HG02970 (cell line): ENCODE data around the gene CACNA2D2.

Experiments used
- ATAC-seq: cut with Tn5 transposase; IDR thresholded peaks from one replicate; pipeline ENCODE4 v1.9.1; 2021; ENCODE audit warnings: mild to moderate bottlenecking, moderate library complexity, moderate number of reproducible peaks; ENCODE audit not compliant: unreplicated experiment, low FRiP score

Gene CACNA2D2

DNA sequence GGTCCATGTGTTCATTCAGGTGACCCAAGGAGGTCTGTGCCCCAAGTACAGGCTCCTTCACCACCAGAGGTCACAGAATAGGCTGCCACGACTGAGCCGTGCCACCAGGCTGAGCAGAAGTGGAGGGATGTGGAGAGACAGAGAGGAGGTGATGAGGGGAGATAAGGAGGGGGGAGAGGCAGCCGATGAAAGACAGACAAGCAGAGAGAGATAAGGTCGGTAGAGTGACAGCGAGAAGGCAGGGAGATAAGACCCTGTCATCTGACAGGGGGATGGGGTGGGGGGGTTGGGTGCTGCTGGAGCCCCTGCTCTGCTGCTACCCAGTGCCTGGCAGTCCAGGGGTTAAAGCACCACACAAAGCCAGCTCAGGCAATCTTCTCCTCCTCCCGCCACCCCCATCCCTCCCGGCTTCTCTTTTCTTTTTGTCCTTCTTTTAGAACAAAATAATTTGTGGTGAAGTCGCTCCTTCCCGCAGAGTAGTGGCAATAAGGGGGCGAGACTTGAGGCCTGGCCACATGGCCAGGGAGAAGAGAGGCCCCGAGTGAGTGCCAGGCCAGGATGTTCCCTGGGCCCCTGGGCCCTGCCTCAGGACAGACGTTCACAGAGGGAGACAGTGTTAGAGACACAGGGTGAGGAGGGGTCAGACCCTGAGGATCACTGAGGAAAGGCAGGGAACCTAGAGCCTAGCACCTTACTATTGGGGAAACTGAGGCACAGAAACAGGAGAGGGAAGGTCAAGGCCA, 67.9 kb downstream of the CACNA2D2 start:
- no peak for ATAC-seq

DNA sequence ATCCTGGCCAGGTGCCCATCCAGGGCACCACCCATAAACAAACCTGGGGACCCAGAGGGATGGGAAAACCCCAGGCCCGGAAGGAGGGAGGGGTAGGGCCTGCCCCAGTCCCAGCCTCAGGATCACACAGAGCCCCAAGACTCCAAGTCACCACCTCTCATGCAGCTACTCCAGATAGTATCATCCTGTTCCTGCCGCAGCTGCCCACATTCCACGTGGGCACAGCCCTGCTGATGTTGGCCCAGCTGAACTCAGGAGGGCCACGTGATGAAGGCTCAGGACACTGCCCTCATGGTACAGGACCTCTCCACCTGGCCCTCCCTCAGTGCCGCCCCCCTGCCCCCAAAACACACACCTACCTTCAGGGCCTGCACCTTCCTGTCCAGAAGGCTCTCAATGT, 69.5 kb downstream of the CACNA2D2 start:
- ATAC-seq = no peak

DNA sequence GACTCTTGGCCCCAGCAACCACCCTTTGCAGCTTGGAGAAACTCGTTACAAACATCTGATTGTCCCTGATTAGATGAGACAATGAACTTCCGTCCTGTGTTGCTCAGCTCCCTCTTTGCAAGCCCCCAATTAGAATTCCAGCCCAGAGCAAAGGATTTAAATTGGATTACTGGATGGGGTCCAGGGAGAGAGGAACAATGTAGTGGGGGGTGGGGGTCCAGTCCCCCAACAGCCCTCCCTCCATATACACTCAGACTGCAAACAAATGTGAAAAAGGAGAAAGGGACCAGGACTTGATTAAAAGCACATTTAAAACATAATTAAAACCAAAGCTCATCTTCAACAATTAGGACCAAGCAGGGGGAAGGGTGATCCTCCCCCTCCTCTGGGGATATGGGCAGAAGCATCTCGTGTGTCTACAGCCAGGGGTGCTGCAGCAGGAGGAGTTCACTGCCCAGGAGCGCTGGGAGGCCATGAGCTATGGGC, 72.4 kb downstream of the CACNA2D2 start:
- ATAC-seq = no peak

DNA sequence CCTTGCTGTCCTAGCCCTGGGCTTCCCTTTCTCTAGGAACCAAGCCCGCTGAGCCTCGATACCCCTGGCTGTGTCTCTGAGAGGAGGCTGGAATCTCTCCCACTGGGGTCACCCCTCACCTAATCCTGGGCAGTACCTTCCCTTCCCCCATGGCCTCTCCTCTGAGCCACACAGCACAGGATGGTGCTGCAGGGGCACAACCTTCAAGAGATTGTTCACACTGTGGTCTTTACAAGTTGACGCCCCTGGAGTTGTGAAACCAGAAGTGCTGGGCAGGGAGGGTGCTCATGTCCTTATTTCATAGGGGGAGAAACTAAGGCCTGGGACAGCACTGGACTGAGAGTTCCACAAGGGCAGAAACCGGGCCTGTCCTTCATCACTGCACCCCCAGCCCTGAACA, 73.2 kb downstream of the CACNA2D2 start:
- no peak for ATAC-seq

DNA sequence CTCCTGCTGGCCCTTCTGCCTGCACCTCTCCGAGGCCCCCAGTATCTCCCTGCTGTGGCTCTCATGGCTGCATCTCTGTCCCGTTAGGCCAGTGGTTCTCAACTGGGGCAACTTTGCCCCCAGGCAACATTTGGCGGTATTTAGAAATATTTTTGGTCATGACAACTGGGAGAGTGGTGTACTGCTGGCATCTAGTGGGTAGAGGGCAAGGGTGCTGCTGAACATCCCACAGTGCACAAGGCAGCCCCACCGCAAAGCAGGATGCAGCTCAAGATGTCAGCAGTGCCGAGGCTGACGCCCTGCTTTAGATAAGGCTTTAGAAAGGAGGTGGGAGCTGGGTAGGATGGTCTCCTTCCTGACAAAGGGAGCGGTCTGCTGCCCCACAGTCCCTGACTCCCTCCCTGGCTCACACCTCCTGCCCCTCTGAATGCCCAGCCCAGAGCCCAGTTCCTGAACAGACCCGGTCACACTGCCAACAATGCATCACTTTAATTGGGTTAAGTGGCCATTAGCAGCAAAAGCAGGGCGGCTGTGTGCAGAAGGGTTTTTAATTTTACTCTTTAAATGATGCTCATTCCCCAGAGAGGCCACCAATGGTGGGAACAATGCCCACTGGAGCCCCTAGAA, 75.3 kb downstream of the CACNA2D2 start:
- no peak for ATAC-seq

DNA sequence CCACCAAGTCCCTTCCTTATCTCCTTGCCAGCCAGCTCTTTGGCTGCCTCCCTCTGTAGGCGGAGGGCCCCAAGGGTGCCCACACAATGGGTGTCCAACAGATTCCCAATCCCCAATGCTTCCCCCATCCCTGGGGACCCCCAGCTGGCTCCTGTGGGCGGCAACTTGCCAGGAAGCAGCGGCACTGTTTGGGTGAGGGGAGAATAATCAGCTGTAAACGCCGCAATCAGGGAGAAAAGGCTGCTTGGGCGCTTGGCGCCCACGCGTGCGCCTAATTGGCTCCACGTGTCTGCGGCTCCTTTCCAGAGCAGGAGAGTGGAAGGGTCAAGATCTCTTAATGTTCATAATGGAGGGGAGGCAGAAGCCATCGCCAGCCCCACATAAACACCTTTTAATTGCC, 76.2 kb downstream of the CACNA2D2 start:
- no peak for ATAC-seq

DNA sequence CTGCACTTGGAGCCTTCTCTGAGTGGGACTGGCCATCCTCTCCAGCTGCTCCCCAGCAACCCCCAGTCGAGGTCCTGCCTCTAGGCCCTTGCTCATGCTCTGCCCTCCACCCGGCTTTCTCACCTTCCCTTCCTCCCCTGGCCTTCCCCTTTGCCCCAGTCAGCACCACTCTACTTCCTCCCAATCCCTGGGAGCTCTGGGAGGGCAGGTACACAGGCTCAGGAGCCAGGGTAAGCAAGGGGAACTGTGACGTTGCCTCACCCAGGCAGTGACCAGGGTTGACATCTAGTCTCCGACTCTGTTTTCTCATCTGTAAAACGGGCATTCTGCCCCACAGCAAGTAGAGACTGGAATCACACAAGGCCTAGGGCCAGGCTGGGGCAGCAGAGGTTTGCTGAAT, 77.5 kb downstream of the CACNA2D2 start:
- no peak for ATAC-seq

DNA sequence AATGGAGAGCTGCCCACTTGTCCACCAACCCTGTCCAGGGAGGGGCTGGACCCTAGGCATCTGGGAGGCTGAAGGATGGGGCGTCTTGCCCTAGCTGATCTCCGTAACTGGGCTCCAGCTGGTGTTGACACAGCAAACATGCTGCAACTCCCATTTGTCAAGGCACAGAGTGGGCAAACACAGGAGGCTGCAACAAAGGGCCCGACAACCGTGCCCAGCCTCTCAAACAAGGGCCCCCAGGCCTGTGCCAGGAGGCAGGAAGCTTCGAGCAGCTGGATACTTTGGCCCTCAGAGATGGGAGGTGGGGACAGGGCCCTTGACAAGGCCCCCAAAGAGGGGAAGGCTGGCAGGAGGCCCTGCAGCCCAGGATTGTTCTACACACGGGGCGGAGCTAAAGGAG, 79.9 kb downstream of the CACNA2D2 start:
- ATAC-seq = no peak

DNA sequence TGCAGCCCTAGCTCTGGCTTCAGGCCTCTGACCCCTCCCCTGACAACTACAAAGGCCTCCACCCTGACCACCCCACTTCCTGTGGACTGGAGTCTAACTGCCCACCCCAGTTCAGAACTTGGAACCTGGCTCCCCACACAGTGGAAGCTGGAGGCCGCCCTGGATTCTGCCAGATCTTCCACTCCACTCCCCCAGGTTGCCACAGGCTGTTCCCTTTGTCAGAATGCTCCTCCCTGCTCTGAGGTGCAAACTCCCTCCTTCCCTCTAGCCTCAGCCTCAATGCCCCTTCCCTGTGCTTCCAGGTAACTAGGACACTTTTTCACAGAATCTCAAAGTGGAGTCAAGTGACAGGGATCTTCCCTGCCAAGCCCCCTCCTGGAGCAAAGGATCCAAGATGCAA, 81.3 kb downstream of the CACNA2D2 start:
- no peak for ATAC-seq

DNA sequence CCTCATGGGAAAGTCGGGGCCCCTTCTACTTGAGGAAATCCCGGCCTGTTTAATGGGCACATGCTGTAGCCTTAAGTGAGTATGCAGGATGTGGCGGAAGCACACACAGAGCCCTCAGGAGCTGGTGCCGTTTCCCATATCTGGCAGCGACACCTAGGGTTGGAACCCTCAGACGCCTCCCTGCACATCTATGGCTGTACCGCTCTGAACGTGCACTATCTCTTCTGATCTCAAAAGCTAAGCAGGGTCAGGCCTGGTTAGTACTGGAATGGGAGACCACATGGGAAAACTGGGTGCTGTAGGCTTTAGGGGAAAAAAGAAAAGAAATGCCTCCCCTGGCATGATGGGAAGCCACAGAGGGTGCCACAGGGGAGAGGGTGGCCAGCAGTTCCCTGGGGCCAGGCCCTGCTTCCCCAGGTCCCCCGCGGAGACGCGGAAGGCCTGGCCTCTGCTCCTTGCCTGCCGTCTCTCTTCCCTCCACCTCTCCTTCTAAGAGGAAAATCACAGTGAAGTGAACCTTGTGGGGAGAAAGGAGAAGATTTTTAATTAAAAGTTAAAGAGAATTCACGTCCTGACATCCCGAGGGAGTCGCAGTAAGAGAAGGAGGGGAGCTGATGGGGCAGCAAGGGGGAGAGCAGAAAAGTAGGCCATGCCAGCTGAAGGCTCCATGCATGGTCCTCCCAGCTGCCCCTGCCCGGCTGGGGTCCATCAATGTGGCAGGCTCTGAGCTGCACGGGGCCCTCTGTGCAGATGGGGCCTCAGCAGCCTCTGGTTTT, 83.7 kb downstream of the CACNA2D2 start:
- ATAC-seq = no peak

DNA sequence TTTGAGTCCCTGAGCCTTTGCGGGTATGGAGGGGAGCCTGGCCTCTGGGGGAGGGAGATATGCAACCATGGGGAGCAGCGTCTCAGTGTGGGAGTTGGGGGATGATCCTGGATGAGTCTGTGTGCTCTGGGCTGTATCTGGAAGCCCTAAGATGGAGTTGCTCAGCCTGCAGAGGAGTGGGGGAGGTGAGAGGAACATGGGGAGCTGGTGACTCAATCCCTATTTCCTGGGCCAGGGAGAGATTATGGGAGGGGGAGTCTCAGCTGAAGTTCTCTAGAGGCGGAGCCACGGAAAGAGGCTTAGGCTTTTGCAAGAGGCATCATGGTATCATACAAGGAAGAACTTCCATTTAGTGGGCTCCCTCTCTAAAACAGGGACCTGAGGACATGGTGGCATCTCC, 84.6 kb downstream of the CACNA2D2 start:
- ATAC-seq = no peak

DNA sequence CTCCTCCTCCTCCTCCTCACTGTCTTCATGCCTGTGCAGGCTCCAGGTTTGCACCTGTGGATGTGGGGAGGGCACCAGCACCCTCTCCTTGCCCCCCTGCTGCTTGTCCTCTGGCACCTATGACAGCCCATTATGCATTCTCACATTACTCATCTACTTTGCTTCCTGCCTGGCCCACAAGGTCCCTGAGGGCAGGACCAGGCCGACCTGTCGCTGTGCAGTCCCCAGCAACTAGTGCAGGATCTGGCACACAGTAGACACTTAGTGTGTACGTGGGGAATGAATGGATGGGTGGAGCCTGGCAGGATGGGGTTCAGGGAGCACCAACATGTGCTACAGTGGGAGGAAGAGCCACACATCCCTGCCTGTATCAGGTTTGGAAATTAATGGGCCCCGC, 85.8 kb downstream of the CACNA2D2 start:
- ATAC-seq = no peak

DNA sequence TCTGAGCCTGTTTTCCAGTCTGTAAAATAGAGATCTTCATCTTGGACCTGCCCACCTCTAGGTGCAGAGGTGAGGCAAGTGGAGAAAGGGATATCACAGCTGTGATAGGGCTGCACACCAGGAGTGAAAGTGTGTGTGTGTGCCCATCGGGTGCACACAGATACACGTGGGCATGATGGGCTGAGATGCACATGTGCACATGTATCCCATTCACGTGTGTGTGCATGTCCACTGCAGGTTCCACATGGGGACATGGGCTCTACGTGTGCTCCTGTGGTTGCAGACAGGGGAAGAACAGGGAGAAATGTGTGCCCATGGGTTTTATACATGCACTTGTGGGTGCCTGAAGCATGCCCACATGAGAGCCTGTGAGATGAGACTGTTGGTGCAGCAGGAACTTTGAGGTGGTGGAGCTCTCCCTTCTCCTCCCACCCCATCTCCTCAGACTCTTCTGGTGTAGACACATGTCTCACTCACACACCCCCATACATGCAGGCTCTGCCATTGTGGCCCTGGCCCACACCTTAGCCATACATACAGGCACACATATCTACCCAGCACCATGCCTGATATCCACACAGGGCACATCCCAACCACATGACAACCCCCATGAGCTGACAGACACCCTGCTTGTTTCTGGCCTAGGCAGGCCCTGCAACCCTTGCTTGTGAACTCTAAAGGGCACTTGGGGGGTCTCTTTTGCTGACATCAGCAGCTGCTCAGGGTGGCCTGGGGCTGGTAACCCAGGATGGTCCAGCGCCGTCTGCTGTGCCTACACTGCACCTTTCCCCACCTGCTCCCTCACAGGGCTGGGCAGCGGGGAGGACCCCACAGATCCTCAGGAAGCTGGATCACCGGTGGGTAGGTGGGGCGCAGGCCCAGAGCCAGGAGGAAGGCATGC, 86.4 kb downstream of the CACNA2D2 start:
- no peak for ATAC-seq

DNA sequence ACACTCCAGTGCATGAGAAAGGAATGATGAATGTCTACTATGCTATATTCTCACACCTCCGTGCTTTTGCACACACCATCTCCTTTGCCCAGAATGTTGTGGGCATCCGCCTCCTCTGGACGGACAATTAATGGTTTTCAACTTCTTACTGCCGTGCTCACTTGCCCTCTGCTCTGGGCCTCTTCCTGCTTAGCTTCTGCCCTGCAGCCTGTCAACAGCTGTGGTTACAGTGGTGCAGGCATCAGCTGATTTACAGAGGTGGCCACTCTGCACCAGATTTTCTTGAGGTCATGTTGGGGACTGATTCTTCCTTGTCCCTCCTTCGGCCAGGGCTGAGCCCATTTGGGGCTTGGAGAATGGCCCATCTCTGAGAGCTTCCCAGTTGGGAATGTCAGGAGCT, 87.6 kb downstream of the CACNA2D2 start:
- no peak for ATAC-seq

DNA sequence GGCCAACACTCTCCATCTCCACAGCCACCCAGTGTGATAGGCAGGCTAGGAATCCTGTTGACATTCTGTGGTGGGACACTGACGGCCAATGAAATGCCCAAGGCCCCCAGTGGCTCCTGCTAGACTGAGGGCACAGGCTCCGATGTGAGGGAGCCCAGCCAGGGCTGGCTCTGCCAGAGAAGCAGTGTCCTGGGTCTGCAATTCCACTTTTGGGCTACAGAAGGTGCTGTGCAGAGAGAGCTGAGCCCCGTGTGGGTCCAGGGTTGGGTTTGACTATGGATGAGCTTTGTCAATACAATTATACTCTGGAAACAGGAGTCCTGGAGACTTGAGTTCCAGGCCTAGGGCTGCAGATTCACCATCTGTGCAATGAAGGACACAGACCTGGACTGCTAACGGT, 88.4 kb downstream of the CACNA2D2 start:
- no peak for ATAC-seq

DNA sequence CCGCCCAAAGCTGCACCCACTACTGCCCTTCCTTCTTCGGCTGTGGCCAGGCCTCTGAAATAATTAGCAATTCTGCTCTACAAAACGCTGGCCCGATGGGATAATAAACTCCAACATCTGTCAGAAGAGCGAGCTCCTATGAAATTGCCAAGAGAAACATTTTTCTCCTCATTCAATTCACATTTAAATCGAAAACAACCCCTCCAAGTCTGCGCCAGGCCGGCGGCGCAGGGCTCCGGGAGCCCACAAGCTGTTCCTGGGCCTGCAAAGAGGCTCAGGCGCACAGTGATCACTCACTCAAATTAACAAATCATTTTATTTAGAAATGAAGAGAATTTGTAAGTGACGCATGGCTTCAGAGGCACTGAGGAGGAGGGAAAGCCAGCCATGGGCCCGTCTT, 88.8 kb downstream of the CACNA2D2 start:
- ATAC-seq = no peak

DNA sequence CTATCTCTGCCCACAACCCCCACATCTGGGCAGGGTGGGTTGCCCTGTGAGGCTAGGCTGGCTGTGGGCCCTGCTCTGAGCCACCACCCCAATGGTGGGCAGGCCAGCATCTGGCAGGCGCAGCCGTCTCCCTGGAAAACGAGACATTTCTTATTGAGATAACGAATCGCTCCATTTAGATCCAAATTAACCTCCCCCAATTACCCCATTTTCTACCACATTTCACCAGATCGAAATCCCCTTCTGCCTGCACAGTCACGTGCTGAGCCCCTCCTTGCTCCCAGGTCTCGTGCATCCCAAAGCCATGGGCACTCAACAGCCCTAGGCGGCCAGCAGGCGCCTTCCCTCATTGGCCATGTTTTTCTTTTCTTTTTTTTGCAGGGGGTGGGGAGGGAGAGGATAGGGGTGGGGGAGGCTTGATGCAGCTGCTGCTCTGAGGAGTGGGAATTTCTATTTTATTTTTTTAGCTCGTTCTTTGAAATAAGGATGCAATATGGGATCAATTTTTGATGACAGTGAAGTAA, 91.1 kb downstream of the CACNA2D2 start:
- ATAC-seq = no peak

DNA sequence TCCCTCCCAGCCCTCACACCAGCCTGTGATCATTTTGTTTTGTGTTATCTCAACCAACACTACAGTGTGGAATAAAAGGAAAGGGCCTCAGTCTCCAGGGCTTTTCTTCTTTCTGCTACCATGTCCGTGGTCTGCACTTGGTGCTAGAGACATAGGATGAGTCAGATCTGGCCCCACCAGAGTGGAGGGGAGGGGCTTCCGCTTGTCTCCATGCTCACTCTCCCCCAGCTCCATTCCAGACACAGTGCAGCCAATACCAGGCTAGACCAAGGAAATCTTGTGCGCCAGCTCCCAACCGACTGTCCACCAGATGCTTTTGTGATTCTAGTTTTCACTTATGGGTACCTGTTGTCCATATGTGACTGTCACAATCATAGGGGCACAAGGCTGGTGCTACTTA, 92.2 kb downstream of the CACNA2D2 start:
- ATAC-seq = no peak

DNA sequence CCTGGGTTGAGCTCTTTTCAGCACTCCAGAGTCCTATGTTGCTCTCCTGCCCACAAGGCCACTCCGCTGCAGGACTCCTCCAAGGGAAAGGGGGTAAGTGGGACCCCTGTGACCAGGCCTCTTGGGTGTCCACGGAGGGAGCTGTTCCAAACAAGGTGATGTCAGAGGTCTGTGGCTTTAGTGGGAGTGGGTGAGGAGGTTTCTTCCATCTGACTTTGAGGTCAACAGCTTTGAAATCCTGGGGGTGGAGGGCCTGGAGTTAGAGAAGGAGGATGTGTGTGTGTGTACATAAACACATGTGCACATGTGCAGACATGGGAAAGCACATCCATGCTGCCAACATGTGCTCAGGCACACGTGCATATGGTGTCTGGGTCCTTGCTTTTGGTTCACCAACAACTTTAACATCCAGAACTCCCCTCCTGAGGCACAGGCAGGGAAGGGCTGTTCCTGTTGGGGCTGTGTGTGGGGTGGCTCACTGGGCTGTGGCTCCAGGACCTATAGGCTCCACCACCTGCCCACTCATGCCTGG, 92.8 kb downstream of the CACNA2D2 start:
- no peak for ATAC-seq

DNA sequence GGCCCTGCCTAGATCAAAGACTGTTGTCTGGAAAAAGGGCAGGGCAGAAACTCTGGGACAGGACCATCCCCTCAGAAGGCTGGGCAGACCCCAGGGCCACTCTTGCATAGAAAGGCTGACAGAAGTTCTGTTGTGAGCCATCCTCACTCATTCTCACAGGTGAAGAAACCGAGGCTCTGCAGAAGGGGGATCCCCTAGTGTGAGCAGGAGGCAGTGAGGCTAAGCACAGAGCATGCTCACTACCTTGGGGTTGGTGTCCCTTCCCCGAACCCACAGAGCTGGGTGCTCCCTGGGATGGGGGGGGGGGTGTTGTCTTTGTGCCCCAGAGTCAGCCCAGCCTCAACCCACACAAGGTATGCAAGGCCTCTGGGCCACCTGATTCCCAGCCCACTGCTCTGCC, 93.2 kb downstream of the CACNA2D2 start:
- ATAC-seq = no peak
